Measurements from ENCODE around the gene KRTAP2-4. TPM values are rescaled to one million over a fixed set of nuclear protein-coding genes. Genes with fewer than 3 reads are reported as not detected.
A peak's percentile ranks its signal among the peaks of the same experiment; 100 is the strongest.
"Not testable (repeated sequence)": the region's sequence is repeated elsewhere in the genome, so short reads cannot be mapped to it uniquely, and the experiment has no call there.

The KRTAP2-4 gene
- total and polyA plus RNA-seq, 2 of the 4 experiments (the other 2 are of a cell fraction), result not detected

DNA sequence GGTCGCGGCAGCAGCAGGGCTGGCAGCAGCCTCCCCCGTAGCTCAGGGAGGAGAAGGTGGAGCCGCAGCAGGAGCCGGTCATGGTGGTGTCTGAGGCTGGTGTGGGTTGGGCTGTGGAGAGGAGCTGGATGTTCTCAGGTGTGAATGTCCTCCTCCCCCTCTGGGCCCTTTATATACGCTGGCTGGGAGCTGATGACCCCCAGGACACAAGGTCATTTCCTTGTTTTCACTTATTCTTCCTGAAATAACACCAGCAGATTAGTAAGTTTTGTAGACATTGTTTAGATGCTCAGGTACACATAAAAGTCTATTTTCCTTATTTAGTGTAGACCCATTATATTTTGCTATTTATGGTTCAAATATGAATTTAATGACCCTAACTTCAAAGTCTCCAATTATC is 10.5 kb downstream of the KRTAP2-4 start, which contains the start of gene KRTAP2-2:
Gene KRTAP2-2 (minus strand): TSS at position 101 of the 400 bp plus-strand sequence. CDS start 19 bp downstream, at position 82.
- ATAC-seq (ENCODE audit: low read depth); H2AK9ac ChIP-seq (replicated peaks; ENCODE audit: low read depth, low read length, poor library complexity); H3K4me3 ChIP-seq (ENCODE audit: insufficient read depth, low read depth, low read length); DNase-seq; in situ Hi-C loops (cut with MboI; ENCODE audit: low sequenced_read_pairs); POLR2A ChIA-PET (ENCODE audit: unreplicated experiment); H3K79me1 ChIP-seq (ENCODE audit: low read depth in 1 of 2, low read length in 2 of 2); H3K36me3 ChIP-seq (ENCODE audit: control insufficient read depth, insufficient read depth, low read length); dilution Hi-C loops (cut with HindIII; ENCODE audit: low sequenced_read_pairs, unreplicated experiment); H4K20me1 ChIP-seq (ENCODE audit: insufficient read depth, low read length); H2AFZ ChIP-seq (replicated peaks; ENCODE audit: low read length, poor library complexity); BruUV-seq (replicated peaks); H3K4me2 ChIP-seq (ENCODE audit: low read depth, low read length); H3K9me1 ChIP-seq (ENCODE audit: insufficient read depth, low read length); H3K27ac ChIP-seq (ENCODE audit: insufficient read depth, low read length); CTCF ChIA-PET; H3K9me3 ChIP-seq (ENCODE audit: control insufficient read depth, insufficient read depth, low read length); H3K4me1 ChIP-seq (ENCODE audit: control insufficient read depth, insufficient read depth, low read length); H3K27me3 ChIP-seq (ENCODE audit: control insufficient read depth, insufficient read depth, low read length); H3K9ac ChIP-seq (ENCODE audit: low read depth, low read length); H3K23ac ChIP-seq (ENCODE audit: low read depth, low read length): not testable (repeated sequence)
- no CpG with 5 or more reads among the region's 6 CpGs for WGBS, 2 experiments (ENCODE audit: extremely low coverage in 2 of 2, insufficient read length in 1 of 2)
- peak within 1 kb of the TSS; percentile 61 for H2BK5ac ChIP-seq (ENCODE audit: low read depth, low read length, poor library complexity, severe bottlenecking)
- peak within 1 kb of the TSS; percentile 75 for H2BK20ac ChIP-seq (ENCODE audit: low read depth, low read length)
- intact Hi-C loops (cut with micrococcal nuclease), result loop anchor here (5.0 kb wide), 1 partner anchor 98 kb away; no protein-coding TSS in a partner anchor
- H2BK15ac ChIP-seq (ENCODE audit: low read depth, low read length), result peak within 1 kb of the TSS; percentile 87; the same call in 1 of the 3 replicates
- peak within 1 kb of the TSS; percentile 72 for H4K91ac ChIP-seq (ENCODE audit: insufficient read depth, low read depth, low read length)
- peak within 1 kb of the TSS; percentile 49 for H3K4ac ChIP-seq (ENCODE audit: low read depth, low read length)
- 0 out of 2 replicates have a peak within 1 kb of the TSS, but pooled peaks have one; percentile 25 for H3K14ac ChIP-seq (replicated peaks; ENCODE audit: low read depth, low read length)
- peak within 1 kb of the TSS; percentile 50; the same call in 1 of the 2 replicates for H3K56ac ChIP-seq (ENCODE audit: extremely low read depth, insufficient read depth, low read length)
- peak within 1 kb of the TSS; percentile 60; the same call in 1 of the 2 replicates for H3K18ac ChIP-seq (ENCODE audit: low read depth, low read length)
- peak within 1 kb of the TSS; percentile 45 for H2BK120ac ChIP-seq (ENCODE audit: low read depth, low read length)
- H4K8ac ChIP-seq (ENCODE audit: low read depth in 2 of 2, low read length in 2 of 2), result peak within 1 kb of the TSS; percentile 12 to 20; a peak in 2 of 4 replicates
- peak within 1 kb of the TSS; percentile 74 for H2AK5ac ChIP-seq (ENCODE audit: low read depth, low read length)
- peak within 1 kb of the TSS; percentile 42; the same call in 1 of the 2 replicates for H4K5ac ChIP-seq (ENCODE audit: low read depth, low read length)

DNA sequence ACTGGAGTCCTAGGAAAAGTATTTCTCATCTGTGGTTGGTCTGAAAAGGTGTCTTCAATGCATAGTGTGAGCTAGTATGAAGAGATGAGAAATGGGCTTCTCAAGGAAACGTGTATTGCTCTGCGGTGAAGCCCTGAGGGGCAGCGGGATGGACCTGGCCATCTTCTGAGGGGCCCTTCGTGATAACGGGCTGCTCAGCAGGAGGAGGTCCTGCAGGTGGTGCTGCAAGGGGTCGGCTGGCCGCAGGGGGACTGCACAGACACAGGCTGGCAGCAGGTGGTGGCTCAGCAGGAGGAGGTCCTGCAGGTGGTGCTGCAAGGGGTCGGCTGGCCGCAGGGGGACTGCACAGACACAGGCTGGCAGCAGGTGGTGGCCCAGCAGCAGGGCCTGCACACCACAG is 11.1 kb downstream of the KRTAP2-4 start:
- ATAC-seq (ENCODE audit: low read depth); H3K14ac ChIP-seq (replicated peaks; ENCODE audit: low read depth, low read length); H2BK20ac ChIP-seq (ENCODE audit: low read depth, low read length); H3K27me3 ChIP-seq (ENCODE audit: control insufficient read depth, insufficient read depth, low read length); H3K56ac ChIP-seq (ENCODE audit: extremely low read depth, insufficient read depth, low read length); BruUV-seq (replicated peaks); H4K8ac ChIP-seq (ENCODE audit: low read depth in 2 of 2, low read length in 2 of 2); H2AFZ ChIP-seq (replicated peaks; ENCODE audit: low read length, poor library complexity); DNase-seq; H2BK5ac ChIP-seq (ENCODE audit: low read depth, low read length, poor library complexity, severe bottlenecking); H3K4me1 ChIP-seq (ENCODE audit: control insufficient read depth, insufficient read depth, low read length); dilution Hi-C loops (cut with HindIII; ENCODE audit: low sequenced_read_pairs, unreplicated experiment); CTCF ChIA-PET; H3K9me1 ChIP-seq (ENCODE audit: insufficient read depth, low read length); H3K4me2 ChIP-seq (ENCODE audit: low read depth, low read length); H3K27ac ChIP-seq (ENCODE audit: insufficient read depth, low read length); H3K79me1 ChIP-seq (ENCODE audit: low read depth in 1 of 2, low read length in 2 of 2); H3K18ac ChIP-seq (ENCODE audit: low read depth, low read length); H3K23ac ChIP-seq (ENCODE audit: low read depth, low read length); H3K36me3 ChIP-seq (ENCODE audit: control insufficient read depth, insufficient read depth, low read length); H2AK9ac ChIP-seq (replicated peaks; ENCODE audit: low read depth, low read length, poor library complexity); H4K5ac ChIP-seq (ENCODE audit: low read depth, low read length); H3K9ac ChIP-seq (ENCODE audit: low read depth, low read length); H3K9me3 ChIP-seq (ENCODE audit: control insufficient read depth, insufficient read depth, low read length); H3K4me3 ChIP-seq (ENCODE audit: insufficient read depth, low read depth, low read length); H4K20me1 ChIP-seq (ENCODE audit: insufficient read depth, low read length); in situ Hi-C loops (cut with MboI; ENCODE audit: low sequenced_read_pairs); POLR2A ChIA-PET (ENCODE audit: unreplicated experiment); intact Hi-C loops (cut with micrococcal nuclease): not testable (repeated sequence)
- Histone ChIP-seq H2BK15ac (ENCODE audit: low read depth, low read length) (0 out of 3 replicates have a peak overlapping the region, but pooled peaks have one; percentile 33), H4K91ac (ENCODE audit: insufficient read depth, low read depth, low read length) (peak overlapping the region; percentile 72), H2AK5ac (ENCODE audit: low read depth, low read length) (peak overlapping the region; percentile 68; the same call in 1 of the 2 replicates), H2BK120ac (ENCODE audit: low read depth, low read length) (peak overlapping the region; percentile 9), H3K4ac (ENCODE audit: low read depth, low read length) (peak overlapping the region; percentile 49)
- WGBS, 2 experiments (ENCODE audit: extremely low coverage in 2 of 2, insufficient read length in 1 of 2), result 60% methylated on average over 1 of the region's 9 CpGs; no CpG with 5 or more reads in 1 of the 2 experiments

Measured in IMR-90 (cell line).